Lower leg skin (tissue), 3 donors: ENCODE measurements around the gene ZFAND2A.

Source experiments
- CTCF ChIP-seq, 3 donors: fragments of 450-650 bp; IDR thresholded peaks; one replicate each; pipeline ENCODE4 v1.5.1; 2016; ENCODE audit warnings: antibody characterized with exemption in 3 of 3, mild to moderate bottlenecking in 3 of 3, moderate library complexity in 2 of 3
- POLR2A ChIP-seq, 2 donors: fragments of 450-650 bp; IDR thresholded peaks; one replicate each; pipeline ENCODE4 v1.6.1; 2016 to 2017; ENCODE audit warnings: antibody characterized with exemption in 2 of 2, mild to moderate bottlenecking in 1 of 2, moderate library complexity in 1 of 2

GRCh38 chr7:1105189-1105588 is 54.8 kb downstream of the ZFAND2A start:
- no peak for TF ChIP-seq POLR2A (IDR thresholded peaks at IDR 0.05)
- no peak for TF ChIP-seq CTCF (IDR thresholded peaks at IDR 0.05)
